Neural progenitor cell (in vitro differentiated cells): Measurements from ENCODE around the gene INHA.

Experiments
- EZH2 ChIP-seq: fragments of 200-600 bp; sonication (generic); IDR thresholded peaks from 2 replicates; pipeline ENCODE4 v1.6.1; 2017; ENCODE audit warnings: antibody characterized with exemption, mild to moderate bottlenecking, moderate library complexity
- TF ChIP-seq, protein P1 (sequence below): fragments of 200-600 bp; sonication (generic); IDR thresholded peaks from 2 replicates; pipeline ENCODE4 v1.5.1; 2017; ENCODE audit warnings: antibody characterized with exemption, mild to moderate bottlenecking

GRCh38 chr2:219537657-219538488, 34.2 kb upstream of the INHA start:
- TF ChIP-seq EZH2: no peak
- TF ChIP-seq, protein P1, sequence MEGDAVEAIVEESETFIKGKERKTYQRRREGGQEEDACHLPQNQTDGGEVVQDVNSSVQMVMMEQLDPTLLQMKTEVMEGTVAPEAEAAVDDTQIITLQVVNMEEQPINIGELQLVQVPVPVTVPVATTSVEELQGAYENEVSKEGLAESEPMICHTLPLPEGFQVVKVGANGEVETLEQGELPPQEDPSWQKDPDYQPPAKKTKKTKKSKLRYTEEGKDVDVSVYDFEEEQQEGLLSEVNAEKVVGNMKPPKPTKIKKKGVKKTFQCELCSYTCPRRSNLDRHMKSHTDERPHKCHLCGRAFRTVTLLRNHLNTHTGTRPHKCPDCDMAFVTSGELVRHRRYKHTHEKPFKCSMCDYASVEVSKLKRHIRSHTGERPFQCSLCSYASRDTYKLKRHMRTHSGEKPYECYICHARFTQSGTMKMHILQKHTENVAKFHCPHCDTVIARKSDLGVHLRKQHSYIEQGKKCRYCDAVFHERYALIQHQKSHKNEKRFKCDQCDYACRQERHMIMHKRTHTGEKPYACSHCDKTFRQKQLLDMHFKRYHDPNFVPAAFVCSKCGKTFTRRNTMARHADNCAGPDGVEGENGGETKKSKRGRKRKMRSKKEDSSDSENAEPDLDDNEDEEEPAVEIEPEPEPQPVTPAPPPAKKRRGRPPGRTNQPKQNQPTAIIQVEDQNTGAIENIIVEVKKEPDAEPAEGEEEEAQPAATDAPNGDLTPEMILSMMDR: peak; percentile 12
